Testis (tissue), 3 donors: Measurements from ENCODE around the gene MRFAP1. TPM values are rescaled to one million over a fixed set of nuclear protein-coding genes. Genes with fewer than 3 reads are reported as not detected.

Source experiments
- DNase-seq: peaks from one replicate; pipeline ENCODE4 v3.0.0-alpha.2; 2019
- H3K27ac ChIP-seq, 2 donors: fragments of 200-600 bp; sonication (generic); one replicate each; pipeline ENCODE4 v1.5.1; 2019
- H3K27me3 ChIP-seq: fragments of 200-600 bp; sonication (generic); one replicate; pipeline ENCODE4 v1.5.1; 2019
- H3K36me3 ChIP-seq: fragments of 200-600 bp; sonication (generic); one replicate; pipeline ENCODE4 v1.5.1; 2017; ENCODE audit warnings: low read depth; ENCODE audit errors: missing control alignments
- H3K4me1 ChIP-seq: fragments of 200-600 bp; sonication (generic); one replicate; pipeline ENCODE4 v1.5.1; 2019
- H3K4me3 ChIP-seq, 2 donors: fragments of 200-600 bp; sonication (generic); one replicate each; pipeline ENCODE4 v1.5.1; 2017 to 2019
- H3K9me3 ChIP-seq: fragments of 200-600 bp; sonication (generic); one replicate; pipeline ENCODE4 v1.5.1; 2017
- POLR2A ChIP-seq: fragments of 450-650 bp; IDR thresholded peaks from one replicate; pipeline ENCODE4 v1.6.1; 2017; ENCODE audit warnings: antibody characterized with exemption, mild to moderate bottlenecking, moderate library complexity
- WGBS, 2 donors: methylation state at CpG; one replicate each; pipeline ENCODE4 v1.1.5; 2018; 5-methylcytosine and 5-hydroxymethylcytosine counted together
- intact Hi-C: fragments of 100-400 bp; cut with DNase I; formaldehyde crosslinking; loops from one replicate; pipeline ENCODE4 v1.15.1; 2023; ENCODE audit warnings: low total_unique reads
- polyA plus RNA-seq: library from polyadenylated mRNA; stranded (reverse); fragments of 350-450 nt; fragmentation: Illumina TruSeq; extraction: RNeasy Lipid Tissue Mini Kit (QIAGEN cat#74804); gene quantifications from one replicate; pipeline ENCODE4 v1.2.3, GENCODE V29; 2014; ENCODE audit warnings: low read depth, low replicate concordance; ENCODE audit not compliant: insufficient read depth
- total RNA-seq, 2 donors: library from RNA; depleted of rRNA; stranded (reverse); fragments of >200 nt; gene quantifications; one replicate each; pipeline ENCODE4 v1.2.3, GENCODE V29; 2016
- TF ChIP-seq, protein P1 (sequence below), 3 experiments: fragments of 450-650 bp in 2 of 3; fragments of 200-600 bp in 1 of 3; sonication (generic) in 1 of 3; IDR thresholded peaks; one replicate each; pipeline ENCODE4 v1.5.1; 2016 to 2019; ENCODE audit warnings: antibody characterized with exemption in 3 of 3, mild to moderate bottlenecking in 2 of 3, moderate library complexity in 1 of 3

MRFAP1 gene
- total and polyA plus RNA-seq, 3 donors from 2014 or later: 289 to 382 (median 308) TPM

- no peak for DNase-seq
- H3K4me3 ChIP-seq: no peak overlapping the region
- no peaks in the 10 kb centered on the region for H3K36me3 ChIP-seq
- H3K9me3 ChIP-seq: no peaks in the 10 kb centered on the region
- WGBS, 2 donors: 97 to 99% methylated on average over 2 of the region's 2 CpGs
- H3K27me3 ChIP-seq: no peaks in the 10 kb centered on the region
- TF ChIP-seq, protein P1, sequence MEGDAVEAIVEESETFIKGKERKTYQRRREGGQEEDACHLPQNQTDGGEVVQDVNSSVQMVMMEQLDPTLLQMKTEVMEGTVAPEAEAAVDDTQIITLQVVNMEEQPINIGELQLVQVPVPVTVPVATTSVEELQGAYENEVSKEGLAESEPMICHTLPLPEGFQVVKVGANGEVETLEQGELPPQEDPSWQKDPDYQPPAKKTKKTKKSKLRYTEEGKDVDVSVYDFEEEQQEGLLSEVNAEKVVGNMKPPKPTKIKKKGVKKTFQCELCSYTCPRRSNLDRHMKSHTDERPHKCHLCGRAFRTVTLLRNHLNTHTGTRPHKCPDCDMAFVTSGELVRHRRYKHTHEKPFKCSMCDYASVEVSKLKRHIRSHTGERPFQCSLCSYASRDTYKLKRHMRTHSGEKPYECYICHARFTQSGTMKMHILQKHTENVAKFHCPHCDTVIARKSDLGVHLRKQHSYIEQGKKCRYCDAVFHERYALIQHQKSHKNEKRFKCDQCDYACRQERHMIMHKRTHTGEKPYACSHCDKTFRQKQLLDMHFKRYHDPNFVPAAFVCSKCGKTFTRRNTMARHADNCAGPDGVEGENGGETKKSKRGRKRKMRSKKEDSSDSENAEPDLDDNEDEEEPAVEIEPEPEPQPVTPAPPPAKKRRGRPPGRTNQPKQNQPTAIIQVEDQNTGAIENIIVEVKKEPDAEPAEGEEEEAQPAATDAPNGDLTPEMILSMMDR (IDR thresholded peaks at IDR 0.05): no peak
- TF ChIP-seq POLR2A: no peak
- H3K27ac ChIP-seq: no peak overlapping the region
- intact Hi-C loops: no loop called here
- H3K4me1 ChIP-seq: no peaks in the 10 kb centered on the region
Measured at GRCh38 chr4:6605605-6606004, 34.9 kb upstream of the MRFAP1 start.

- intact Hi-C loops: no loop called here
- Histone ChIP-seq H3K4me1 (no peaks in the 10 kb centered on the region), H3K36me3 (no peaks in the 10 kb centered on the region), H3K27ac (no peak overlapping the region), H3K9me3 (no peaks in the 10 kb centered on the region), H3K4me3 (no peak overlapping the region), H3K27me3 (no peaks in the 10 kb centered on the region)
- 87 to 88% methylated on average over 8 to 10 of the region's 10 CpGs for whole genome bisulfite sequencing, 2 donors
- no peak for DNase-seq
- no peak for TF ChIP-seq POLR2A
- TF ChIP-seq, protein P1 (IDR thresholded peaks at IDR 0.05): no peak
Measured at GRCh38 chr4:6606465-6607235, 33.8 kb upstream of the MRFAP1 start.

- WGBS, 2 donors: 91 to 92% methylated on average over 13 of the region's 13 CpGs
- no peaks in the 10 kb centered on the region for H3K36me3 ChIP-seq
- no peak for TF ChIP-seq POLR2A
- TF ChIP-seq, protein P1 (IDR thresholded peaks at IDR 0.05): no peak
- H3K27ac ChIP-seq: no peak overlapping the region
- DNase-seq: no peak
- H3K9me3 ChIP-seq: no peaks in the 10 kb centered on the region
- H3K4me3 ChIP-seq: no peak overlapping the region
- intact Hi-C loops: no loop called here
- H3K27me3 ChIP-seq: no peaks in the 10 kb centered on the region
- H3K4me1 ChIP-seq: no peaks in the 10 kb centered on the region
Measured at GRCh38 chr4:6607368-6608055, 33.0 kb upstream of the MRFAP1 start.

GRCh38 chr4:6608758-6609414, 31.6 kb upstream of the MRFAP1 start:
- no peaks in the 10 kb centered on the region for H3K9me3 ChIP-seq
- 85 to 87% methylated on average over 17 to 28 of the region's 28 CpGs for WGBS, 2 donors
- H3K27me3 ChIP-seq: no peaks in the 10 kb centered on the region
- H3K36me3 ChIP-seq: no peaks in the 10 kb centered on the region
- intact Hi-C loops: no loop called here
- no peak overlapping the region for H3K4me3 ChIP-seq
- TF ChIP-seq, protein P1 (IDR thresholded peaks at IDR 0.05): no peak
- no peak for TF ChIP-seq POLR2A
- H3K4me1 ChIP-seq: no peaks in the 10 kb centered on the region
- no peak for DNase-seq
- no peak overlapping the region for H3K27ac ChIP-seq
